Measurements from ENCODE around the gene TSPAN19. TPM values are rescaled to one million over a fixed set of nuclear protein-coding genes. Genes with fewer than 3 reads are reported as not detected.
"Not testable (repeated sequence)": the region's sequence is repeated elsewhere in the genome, so short reads cannot be mapped to it uniquely, and the experiment has no call there.

The TSPAN19 gene
- total RNA-seq, 3 donors from 2014 or later = 1.2 TPM; not detected in 2

DNA sequence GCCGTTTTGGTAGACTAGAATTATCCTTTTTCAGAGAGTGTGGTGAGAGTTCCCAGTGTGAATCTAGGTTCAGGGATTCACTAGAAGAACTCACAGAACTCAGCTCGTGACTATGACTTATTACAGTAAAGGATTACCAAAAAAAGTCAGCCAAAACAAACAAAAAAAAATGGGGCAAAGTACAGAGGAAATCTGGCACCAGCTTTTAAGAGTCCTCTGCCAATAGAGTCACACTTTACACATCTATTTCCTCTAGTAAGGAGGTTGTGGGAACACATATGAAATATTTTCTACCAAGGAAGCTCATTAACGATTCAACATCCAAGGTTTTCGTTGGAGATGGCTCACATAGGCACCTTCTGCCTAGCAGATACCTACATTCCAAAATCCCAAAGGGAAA lies 28.2 kb downstream of the TSPAN19 start:
- H3K36me3 ChIP-seq (ENCODE audit: low read depth) = no peaks in the 10 kb centered on the region

DNA sequence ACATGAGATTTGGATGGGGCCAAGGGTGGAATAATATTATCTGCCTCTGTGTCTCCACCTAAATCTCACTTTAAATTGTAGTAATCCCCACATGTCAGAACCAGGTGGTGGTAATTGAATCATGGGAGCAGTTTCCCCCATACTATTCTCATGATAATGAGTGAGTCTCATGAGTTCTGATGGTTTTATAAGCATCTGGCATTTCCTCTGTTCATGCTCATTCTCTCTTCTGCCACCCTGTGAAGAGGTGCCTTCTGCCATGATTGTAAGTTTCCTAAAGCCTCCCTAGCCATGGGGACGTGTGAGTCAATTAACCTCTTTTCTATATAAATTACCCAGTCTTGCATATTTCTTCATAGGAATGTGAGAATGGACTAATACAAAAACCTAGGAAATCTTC lies 29.9 kb downstream of the TSPAN19 start:
- Histone ChIP-seq H3K36me3 (ENCODE audit: low read depth) (no peaks in the 10 kb centered on the region), H3K9me3 (no peaks in the 10 kb centered on the region), H3K4me3 (no peak overlapping the region), H3K4me1 (ENCODE audit: low read depth) (no peaks in the 10 kb centered on the region)
- intact Hi-C loops (cut with DNase I, micrococcal nuclease) = no loop called here
- DNase-seq = no peak
- ATAC-seq = no peak
- TF ChIP-seq, protein P1, sequence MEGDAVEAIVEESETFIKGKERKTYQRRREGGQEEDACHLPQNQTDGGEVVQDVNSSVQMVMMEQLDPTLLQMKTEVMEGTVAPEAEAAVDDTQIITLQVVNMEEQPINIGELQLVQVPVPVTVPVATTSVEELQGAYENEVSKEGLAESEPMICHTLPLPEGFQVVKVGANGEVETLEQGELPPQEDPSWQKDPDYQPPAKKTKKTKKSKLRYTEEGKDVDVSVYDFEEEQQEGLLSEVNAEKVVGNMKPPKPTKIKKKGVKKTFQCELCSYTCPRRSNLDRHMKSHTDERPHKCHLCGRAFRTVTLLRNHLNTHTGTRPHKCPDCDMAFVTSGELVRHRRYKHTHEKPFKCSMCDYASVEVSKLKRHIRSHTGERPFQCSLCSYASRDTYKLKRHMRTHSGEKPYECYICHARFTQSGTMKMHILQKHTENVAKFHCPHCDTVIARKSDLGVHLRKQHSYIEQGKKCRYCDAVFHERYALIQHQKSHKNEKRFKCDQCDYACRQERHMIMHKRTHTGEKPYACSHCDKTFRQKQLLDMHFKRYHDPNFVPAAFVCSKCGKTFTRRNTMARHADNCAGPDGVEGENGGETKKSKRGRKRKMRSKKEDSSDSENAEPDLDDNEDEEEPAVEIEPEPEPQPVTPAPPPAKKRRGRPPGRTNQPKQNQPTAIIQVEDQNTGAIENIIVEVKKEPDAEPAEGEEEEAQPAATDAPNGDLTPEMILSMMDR (IDR thresholded peaks at IDR 0.05) = no peak

More for the DNA sequence above, 28.2 kb downstream of the TSPAN19 start:
- peak; percentile 78 for ATAC-seq
- intact Hi-C loops (cut with DNase I, micrococcal nuclease) = no loop called here
- Histone ChIP-seq H3K9me3 (no peaks in the 10 kb centered on the region), H3K4me1 (ENCODE audit: low read depth) (no peaks in the 10 kb centered on the region), H3K4me3 (no peak overlapping the region)
- DNase-seq = peak in 1 of 3 donors; percentile 31
- TF ChIP-seq, protein P1 (IDR thresholded peaks at IDR 0.05) = no peak

DNA sequence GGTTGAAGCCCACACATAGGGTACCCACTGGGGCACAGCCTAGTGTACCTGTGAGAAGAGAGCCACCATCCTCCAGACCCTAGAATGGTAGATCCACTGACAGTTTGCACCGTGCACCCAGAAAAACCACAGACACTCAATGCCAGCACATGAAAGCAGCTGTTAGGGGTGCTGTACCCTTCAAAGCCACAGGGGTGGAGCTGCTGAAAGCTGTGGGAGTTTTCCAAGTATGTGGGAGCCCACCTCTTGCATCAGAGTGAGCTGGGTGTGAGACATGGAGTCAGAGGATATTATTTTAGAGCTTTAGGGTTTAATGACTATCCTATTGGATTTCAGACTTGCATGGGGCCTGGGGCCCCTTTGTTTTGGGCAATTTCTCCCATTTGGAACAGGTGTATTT lies 30.5 kb downstream of the TSPAN19 start:
- intact Hi-C loops (cut with DNase I, micrococcal nuclease) = no loop called here
- Histone ChIP-seq H3K4me1 (ENCODE audit: low read depth) (no peaks in the 10 kb centered on the region), H3K36me3 (ENCODE audit: low read depth) (no peaks in the 10 kb centered on the region), H3K9me3 (no peaks in the 10 kb centered on the region), H3K4me3 (no peak overlapping the region)
- TF ChIP-seq, protein P1 (IDR thresholded peaks at IDR 0.05) = no peak
- DNase-seq (no peak), ATAC-seq (no peak)

- ATAC-seq; H3K4me1 ChIP-seq (ENCODE audit: low read depth); DNase-seq; intact Hi-C loops (cut with DNase I, micrococcal nuclease); H3K36me3 ChIP-seq (ENCODE audit: low read depth); H3K4me3 ChIP-seq; H3K9me3 ChIP-seq: not testable (repeated sequence)
Measured at GRCh38 chr12:85005047-85005446, 31.0 kb downstream of the TSPAN19 start.

GRCh38 chr12:85004204-85004603 lies 31.9 kb downstream of the TSPAN19 start:
- no peak for ATAC-seq
- H3K4me3 ChIP-seq = no peak overlapping the region
- intact Hi-C loops (cut with DNase I, micrococcal nuclease) = no loop called here
- no peaks in the 10 kb centered on the region for H3K9me3 ChIP-seq
- H3K4me1 ChIP-seq (ENCODE audit: low read depth) = no peaks in the 10 kb centered on the region
- no peaks in the 10 kb centered on the region for H3K36me3 ChIP-seq (ENCODE audit: low read depth)
- no peak for DNase-seq
- TF ChIP-seq, protein P1 (IDR thresholded peaks at IDR 0.05) = no peak

DNA sequence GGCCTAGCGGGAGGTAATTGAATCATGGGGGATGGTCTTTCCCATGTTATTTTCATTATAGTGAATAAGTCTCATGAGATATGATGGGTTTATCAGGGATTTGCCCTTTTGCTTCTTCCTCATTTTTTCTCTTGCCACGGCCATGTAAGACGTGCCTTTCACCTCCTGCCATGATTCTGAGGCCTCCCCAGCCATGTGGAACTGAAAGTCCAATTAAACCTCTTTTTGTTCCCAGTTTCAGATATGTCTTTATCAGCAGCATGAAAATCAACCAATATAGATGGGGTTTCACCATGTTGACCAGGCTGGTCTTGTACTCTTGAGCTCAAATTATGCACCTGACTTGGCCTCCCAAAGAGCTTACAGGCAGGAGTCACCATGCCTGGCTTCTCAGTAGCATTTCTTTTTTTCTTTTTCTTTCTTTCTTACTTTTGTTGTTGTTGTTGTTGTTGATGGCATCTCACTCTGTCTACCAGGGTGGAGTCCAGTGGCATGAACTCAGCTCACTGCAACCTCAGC lies 33.2 kb downstream of the TSPAN19 start:
- no peak for ATAC-seq
- H3K4me1 ChIP-seq (ENCODE audit: low read depth) = no peaks in the 10 kb centered on the region
- TF ChIP-seq, protein P1 (IDR thresholded peaks at IDR 0.05) = no peak

More for the DNA sequence above, 33.2 kb downstream of the TSPAN19 start:
- no peak for DNase-seq
- Histone ChIP-seq H3K36me3 (ENCODE audit: low read depth) (no peaks in the 10 kb centered on the region), H3K9me3 (no peaks in the 10 kb centered on the region), H3K4me3 (no peak overlapping the region)
- intact Hi-C loops (cut with DNase I, micrococcal nuclease) = no loop called here
